K562 (cell line): ENCODE measurements around the gene RASGEF1C. TPM values are rescaled to one million over a fixed set of nuclear protein-coding genes. Genes with fewer than 3 reads are reported as not detected.

Experiments used
- ATAC-seq: fragments of 200-7000 bp; cut with Tn5 transposase; 3 replicates; pipeline ENCODE4 v1.9.1; 2020; ENCODE audit warnings: moderate library complexity
- BruUV-seq: library from RNA; stranded (reverse); fragments of 400-500 nt; replicated peaks from 2 replicates; lab custom pipeline; 2021; lab: Mats Ljungman, UMichigan
- CTCF ChIA-PET: fragments of 300-600 bp; formaldehyde crosslinking; extraction: SDS; loops from one replicate; lab custom pipeline; 2021; ENCODE audit warnings: low intra/inter-chr PET ratio; lab: Yijun Ruan, JAX
- POLR2A ChIA-PET: fragments of 300-600, 350-650 bp; sonication (Branson Sonifier 250); formaldehyde crosslinking; extraction: SDS; loops from one replicate; lab custom pipeline; 2021; ENCODE audit warnings: antibody characterized with exemption, inconsistent platforms; lab: Yijun Ruan, JAX
- DNase-seq, 4 experiments: peaks; one replicate each; pipeline versions ENCODE4 v3.0.0 to v3.0.0-alpha.2; 2011 to 2018; ENCODE audit warnings: low spot score in 3 of 4, mixed read lengths in 3 of 4; ENCODE audit errors: extremely low read depth in 1 of 4
- FAIRE-seq: peaks from 2 replicates; lab custom pipeline; 2011; peaks lifted over from hg19 to GRCh38; lab: Jason Lieb, UNC
- H2AFZ ChIP-seq: 2 replicates; pipeline ENCODE4 v1.6.0; 2011; ENCODE audit warnings: low read depth, low read length, control low read depth, inconsistent platforms
- H3K27ac ChIP-seq: fragments of 200-600 bp; 3 replicates; pipeline ENCODE4 v1.8.0; 2011; ENCODE audit warnings: low read depth, mild to moderate bottlenecking, control low read depth, inconsistent platforms, low read length, moderate library complexity, mixed read lengths; ENCODE audit errors: extremely low read depth
- H3K27me3 ChIP-seq, 2 experiments: fragments of 300-600 bp in 1 of 2; 2 replicates in 1 of 2; 3 replicates in 1 of 2; pipeline versions ENCODE4 v1.6.0 to v1.8.0; 2011; ENCODE audit warnings: inconsistent platforms in 2 of 2, low read length in 2 of 2, mild to moderate bottlenecking in 1 of 2, mixed read lengths in 1 of 2, moderate library complexity in 1 of 2; ENCODE audit not compliant: control insufficient read depth in 2 of 2, insufficient read depth in 2 of 2
- H3K36me3 ChIP-seq: fragments of 300-600 bp; 3 replicates; pipeline ENCODE4 v1.8.0; 2011; ENCODE audit warnings: mild to moderate bottlenecking, low read length, inconsistent platforms; ENCODE audit not compliant: control insufficient read depth, insufficient read depth
- H3K4me1 ChIP-seq, 2 experiments: fragments of 200-600 bp in 1 of 2; replicated peaks in 1 of 2; 2 replicates in 1 of 2; 3 replicates in 1 of 2; pipeline versions ENCODE4 v1.5.1 to v1.8.0; 2011; ENCODE audit warnings: inconsistent platforms in 2 of 2, low read length in 2 of 2, mild to moderate bottlenecking in 1 of 2, mixed read lengths in 1 of 2, moderate library complexity in 1 of 2; ENCODE audit not compliant: control insufficient read depth in 2 of 2, insufficient read depth in 2 of 2
- H3K4me2 ChIP-seq: 2 replicates; pipeline ENCODE4 v1.6.1; 2011; ENCODE audit warnings: low read length, control low read depth, inconsistent platforms, mixed read lengths; ENCODE audit not compliant: insufficient read depth
- H3K4me3 ChIP-seq: fragments of 200-600 bp; sonication (generic), shearing (Covaris generic); 2 replicates; pipeline ENCODE4 v1.5.1; 2016; ENCODE audit warnings: control low read depth, inconsistent platforms
- H3K79me2 ChIP-seq: fragments of 200-600 bp; 3 replicates; pipeline ENCODE4 v1.8.0; 2011; ENCODE audit warnings: low read length, inconsistent platforms; ENCODE audit not compliant: control insufficient read depth, insufficient read depth
- H3K9ac ChIP-seq, 2 experiments: 2 replicates each; pipeline versions ENCODE4 v1.6.0 to v1.6.1; 2011; ENCODE audit warnings: low read depth in 2 of 2, low read length in 2 of 2, control low read depth in 1 of 2, inconsistent platforms in 1 of 2, mild to moderate bottlenecking in 1 of 2, mixed read lengths in 1 of 2; ENCODE audit not compliant: insufficient read depth in 1 of 2
- H3K9me1 ChIP-seq: one replicate; pipeline ENCODE4 v1.6.0; 2011; ENCODE audit warnings: inconsistent platforms, mild to moderate bottlenecking, low read length, moderate library complexity; ENCODE audit not compliant: control insufficient read depth, insufficient read depth
- H3K9me3 ChIP-seq: replicated peaks from 2 replicates; pipeline ENCODE4 v1.5.1; 2011; ENCODE audit warnings: low read depth, low read length, inconsistent platforms; ENCODE audit not compliant: control insufficient read depth, insufficient read depth
- H4K20me1 ChIP-seq: replicated peaks from 2 replicates; pipeline ENCODE4 v1.6.1; 2011; ENCODE audit warnings: low read length, inconsistent platforms, mixed read lengths; ENCODE audit not compliant: control insufficient read depth, insufficient read depth
- PHB2 ChIP-seq: fragments of 450-650 bp; IDR thresholded peaks from 2 replicates; pipeline ENCODE4 v1.6.1; 2017; ENCODE audit warnings: low read depth
- POLR3G ChIP-seq: IDR thresholded peaks from 2 replicates; pipeline ENCODE4 v1.6.1; 2011; ENCODE audit not compliant: insufficient read length, insufficient replicate concordance; ENCODE audit errors: extremely low read depth
- ZC3H11A ChIP-seq: IDR thresholded peaks from 2 replicates; pipeline ENCODE4 v1.6.1; 2012; ENCODE audit warnings: low read depth, low read length, improper control_type of control experiment
- WGBS: fragments of 100-300 bp; shearing (Covaris generic); methylation state at CpG from one replicate; pipeline ENCODE4 v1.1.6; 2016; ENCODE audit warnings: low coverage, mixed read lengths; ENCODE audit not compliant: insufficient coverage; ENCODE audit errors: missing lambda C conversion rate; 5-methylcytosine and 5-hydroxymethylcytosine counted together
- in situ Hi-C: fragments of 300-500 bp; cut with MboI; formaldehyde crosslinking; loops from 4 replicates; pipeline ENCODE4 v1.15.0; 2018; ENCODE audit warnings: inconsistent platforms, mixed read lengths
- intact Hi-C: fragments of 100-400 bp; cut with micrococcal nuclease; formaldehyde crosslinking; loops from 2 replicates; pipeline ENCODE4 v1.14.2; 2022
- polyA plus RNA-seq, 8 experiments: library from polyadenylated mRNA; depleted of rRNA in 4 of 8; stranded (reverse) in 5 of 8; unstranded in 3 of 8; fragments of >200 nt; fragmentation: Nextera tagmentation in 2 of 8; fragmentation: Illumina TruSeq in 1 of 8; extraction: Ambion mirVana in 2 of 8; extraction: Trizol in 1 of 8; gene quantifications; 2 replicates each; pipeline versions ENCODE4 v1.2.1 to v1.2.3, GENCODE V29; 2011 to 2014; ENCODE audit warnings: inconsistent platforms in 1 of 8, missing spikeins in 1 of 8
- total RNA-seq, 7 experiments: library from RNA; depleted of rRNA in 6 of 7; stranded (reverse); fragments of >200 nt in 6 of 7; fragmentation: Illumina TruSeq in 2 of 7; extraction: Trizol in 2 of 7; gene quantifications; 2 replicates each; pipeline versions ENCODE4 v1.2.1 to v1.2.3, GENCODE V29; 2011 to 2021; ENCODE audit warnings: low replicate concordance in 1 of 7
- TF ChIP-seq, protein P1 (sequence below): fragments of 200-800 bp; sonication (Bioruptor generic); IDR thresholded peaks from 2 replicates; pipeline ENCODE4 v1.6.1; 2017; ENCODE audit warnings: missing genetic modification characterization, missing compliant biosample characterization
- TF ChIP-seq, protein P2 (sequence below): fragments of 450-650 bp; IDR thresholded peaks from 2 replicates; pipeline ENCODE4 v1.6.1; 2014; ENCODE audit warnings: low read depth, mild to moderate bottlenecking, moderate library complexity, borderline replicate concordance

The RASGEF1C gene
- total and polyA plus RNA-seq, 9 of the 15 experiments (the other 6 are each of a cell fraction or from before 2014, with no cell fraction given), result 0.04 to 1.1 (median 0.21) TPM; not detected in 4

DNA sequence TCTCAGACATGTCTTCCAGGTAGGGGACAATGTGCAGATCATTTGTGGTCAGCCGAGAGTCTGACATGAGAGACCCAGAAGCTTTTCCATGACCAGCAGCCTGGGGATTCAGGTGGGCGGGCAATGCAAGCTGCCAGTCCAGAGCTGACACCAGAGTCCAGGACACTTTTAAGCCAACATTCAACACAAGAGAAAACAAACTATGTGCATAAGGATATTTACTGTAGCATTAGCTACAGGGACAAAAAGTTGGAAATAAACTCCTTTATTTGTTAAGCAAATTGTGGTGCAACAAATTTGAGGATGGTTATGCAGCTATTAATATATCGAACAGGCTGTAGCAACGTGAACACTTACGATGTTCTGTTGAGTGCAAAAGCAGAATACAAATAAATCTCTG is 127.5 kb downstream of the RASGEF1C start:
- POLR2A ChIA-PET, result interaction anchor here (1.2 kb wide), 1 partner anchor 9 kb away, joined by 3 read pairs; no protein-coding TSS in a partner anchor
- CTCF ChIA-PET, result no interaction called here

More for the DNA sequence above, 127.5 kb downstream of the RASGEF1C start:
- Histone ChIP-seq H4K20me1 (0 out of 2 replicates have a peak, but pooled peaks cover 2% of the 10 kb centered on the region), H3K79me2 (no peaks in the 10 kb centered on the region), H2AFZ (no peak overlapping the region), H3K27ac (no peak overlapping the region)
- no TSS peak for BruUV-seq
- no peak for ATAC-seq
- no peak for TF ChIP-seq POLR3G
- TF ChIP-seq, protein P1, sequence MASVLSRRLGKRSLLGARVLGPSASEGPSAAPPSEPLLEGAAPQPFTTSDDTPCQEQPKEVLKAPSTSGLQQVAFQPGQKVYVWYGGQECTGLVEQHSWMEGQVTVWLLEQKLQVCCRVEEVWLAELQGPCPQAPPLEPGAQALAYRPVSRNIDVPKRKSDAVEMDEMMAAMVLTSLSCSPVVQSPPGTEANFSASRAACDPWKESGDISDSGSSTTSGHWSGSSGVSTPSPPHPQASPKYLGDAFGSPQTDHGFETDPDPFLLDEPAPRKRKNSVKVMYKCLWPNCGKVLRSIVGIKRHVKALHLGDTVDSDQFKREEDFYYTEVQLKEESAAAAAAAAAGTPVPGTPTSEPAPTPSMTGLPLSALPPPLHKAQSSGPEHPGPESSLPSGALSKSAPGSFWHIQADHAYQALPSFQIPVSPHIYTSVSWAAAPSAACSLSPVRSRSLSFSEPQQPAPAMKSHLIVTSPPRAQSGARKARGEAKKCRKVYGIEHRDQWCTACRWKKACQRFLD (CRISPR knock-in tag), result no peak
- TF ChIP-seq ZC3H11A, result no peak
- TF ChIP-seq, protein P2, sequence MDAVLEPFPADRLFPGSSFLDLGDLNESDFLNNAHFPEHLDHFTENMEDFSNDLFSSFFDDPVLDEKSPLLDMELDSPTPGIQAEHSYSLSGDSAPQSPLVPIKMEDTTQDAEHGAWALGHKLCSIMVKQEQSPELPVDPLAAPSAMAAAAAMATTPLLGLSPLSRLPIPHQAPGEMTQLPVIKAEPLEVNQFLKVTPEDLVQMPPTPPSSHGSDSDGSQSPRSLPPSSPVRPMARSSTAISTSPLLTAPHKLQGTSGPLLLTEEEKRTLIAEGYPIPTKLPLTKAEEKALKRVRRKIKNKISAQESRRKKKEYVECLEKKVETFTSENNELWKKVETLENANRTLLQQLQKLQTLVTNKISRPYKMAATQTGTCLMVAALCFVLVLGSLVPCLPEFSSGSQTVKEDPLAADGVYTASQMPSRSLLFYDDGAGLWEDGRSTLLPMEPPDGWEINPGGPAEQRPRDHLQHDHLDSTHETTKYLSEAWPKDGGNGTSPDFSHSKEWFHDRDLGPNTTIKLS, result no peak
- TF ChIP-seq PHB2, result no peak
- TF ChIP-seq, all 486 proteins: peak for 0
- Histone ChIP-seq H3K4me1 (peaks cover 9 to 17% of the 10 kb centered on the region in 2 experiments; a peak in 4 of 5 replicates), H3K9ac (no peak overlapping the region), H3K9me1 (no peaks in the 10 kb centered on the region), H3K36me3 (no peaks in the 10 kb centered on the region), H3K4me2 (no peak overlapping the region), H3K9me3 (0 out of 2 replicates have a peak, but pooled peaks cover 2% of the 10 kb centered on the region), H3K4me3 (no peak overlapping the region), H3K27me3 (peaks cover 0 to 17% of the 10 kb centered on the region in 2 experiments; a peak in 2 of 5 replicates)
- intact Hi-C loops (no loop called here), in situ Hi-C loops (no loop called here)
- FAIRE-seq (no peak), DNase-seq (no peak)
- 25% methylated on average over 5 of the region's 5 CpGs for WGBS
